ENCODE measurements around the gene MAN1A2.

MAN1A2 gene

DNA sequence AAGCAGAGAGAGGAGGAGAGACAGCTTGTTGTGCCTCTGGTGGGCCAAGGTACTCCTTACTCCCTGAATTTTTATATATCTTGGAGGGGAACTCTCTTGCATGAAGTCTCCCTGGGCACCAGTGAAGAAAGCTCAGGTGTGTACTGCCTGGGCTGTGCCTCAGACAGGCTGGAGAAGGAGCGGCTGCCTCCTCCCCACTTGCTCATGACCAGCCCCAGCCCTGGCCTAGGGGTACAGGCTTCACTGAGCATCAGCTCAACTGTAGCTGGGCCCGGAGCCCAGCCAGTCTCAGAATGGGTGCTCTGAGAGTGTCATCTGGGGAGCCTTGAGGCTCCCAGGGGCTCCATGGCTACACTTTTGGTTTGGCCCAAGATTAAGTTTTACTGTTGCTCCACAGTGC lies 193.8 kb downstream of the MAN1A2 start:
- Histone ChIP-seq H3K9me3 (ENCODE audit: control insufficient read depth, insufficient read depth, low read length) (no peaks in the 10 kb centered on the region), H3K27me3 (ENCODE audit: control insufficient read depth, low read length) (no peaks in the 10 kb centered on the region), H3K4me2 (ENCODE audit: low read length) (no peak overlapping the region), H3K4me1 (ENCODE audit: control insufficient read depth, low read length) (peaks cover 7% of the 10 kb centered on the region), H3K27ac (ENCODE audit: low read depth, low read length) (no peak overlapping the region), H3K36me3 (ENCODE audit: control insufficient read depth, low read length) (no peaks in the 10 kb centered on the region), H3K4me3 (ENCODE audit: low read length) (no peak overlapping the region), H3K79me2 (ENCODE audit: control insufficient read depth, low read length) (no peaks in the 10 kb centered on the region), H4K20me1 (ENCODE audit: control insufficient read depth, insufficient read depth, low read depth, low read length) (no peaks in the 10 kb centered on the region), H3F3A (ENCODE audit: control insufficient read depth, insufficient read depth) (0 out of 2 replicates have a peak, but pooled peaks cover 2% of the 10 kb centered on the region), H3K9me2 (replicated peaks; ENCODE audit: control insufficient read depth, low read length) (no peaks in the 10 kb centered on the region)
- TF ChIP-seq EZH2phosphoT487 (IDR thresholded peaks at IDR 0.05; ENCODE audit: borderline replicate concordance, low read length), result no peak
- TF ChIP-seq, protein P1, sequence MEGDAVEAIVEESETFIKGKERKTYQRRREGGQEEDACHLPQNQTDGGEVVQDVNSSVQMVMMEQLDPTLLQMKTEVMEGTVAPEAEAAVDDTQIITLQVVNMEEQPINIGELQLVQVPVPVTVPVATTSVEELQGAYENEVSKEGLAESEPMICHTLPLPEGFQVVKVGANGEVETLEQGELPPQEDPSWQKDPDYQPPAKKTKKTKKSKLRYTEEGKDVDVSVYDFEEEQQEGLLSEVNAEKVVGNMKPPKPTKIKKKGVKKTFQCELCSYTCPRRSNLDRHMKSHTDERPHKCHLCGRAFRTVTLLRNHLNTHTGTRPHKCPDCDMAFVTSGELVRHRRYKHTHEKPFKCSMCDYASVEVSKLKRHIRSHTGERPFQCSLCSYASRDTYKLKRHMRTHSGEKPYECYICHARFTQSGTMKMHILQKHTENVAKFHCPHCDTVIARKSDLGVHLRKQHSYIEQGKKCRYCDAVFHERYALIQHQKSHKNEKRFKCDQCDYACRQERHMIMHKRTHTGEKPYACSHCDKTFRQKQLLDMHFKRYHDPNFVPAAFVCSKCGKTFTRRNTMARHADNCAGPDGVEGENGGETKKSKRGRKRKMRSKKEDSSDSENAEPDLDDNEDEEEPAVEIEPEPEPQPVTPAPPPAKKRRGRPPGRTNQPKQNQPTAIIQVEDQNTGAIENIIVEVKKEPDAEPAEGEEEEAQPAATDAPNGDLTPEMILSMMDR (IDR thresholded peaks at IDR 0.05; ENCODE audit: low read depth, low read length, poor library complexity, severe bottlenecking), result no peak

DNA sequence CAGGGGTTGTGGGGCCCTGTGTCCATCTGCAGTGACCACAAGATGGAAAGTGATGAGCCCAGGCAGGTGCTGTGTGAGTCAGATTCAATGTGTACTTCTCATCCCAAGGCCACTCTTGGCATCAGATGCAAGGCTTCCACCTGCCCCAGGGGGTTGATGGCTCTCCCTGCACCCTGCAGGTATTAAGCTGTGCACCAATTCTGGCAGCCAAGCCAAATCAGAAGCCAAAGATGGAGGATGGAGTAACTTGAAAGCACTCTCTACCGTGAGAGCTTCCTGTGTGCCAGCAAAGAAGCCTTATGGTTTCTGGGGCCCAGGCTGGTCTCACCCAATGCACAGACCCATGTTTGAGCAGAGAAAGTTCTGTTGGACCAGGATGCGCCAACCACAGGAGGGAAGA lies 194.3 kb downstream of the MAN1A2 start:
- Histone ChIP-seq H3K4me3 (ENCODE audit: low read length) (no peak overlapping the region), H3K9me2 (replicated peaks; ENCODE audit: control insufficient read depth, low read length) (no peaks in the 10 kb centered on the region), H3K9me3 (ENCODE audit: control insufficient read depth, insufficient read depth, low read length) (no peaks in the 10 kb centered on the region), H3K4me2 (ENCODE audit: low read length) (no peak overlapping the region), H3F3A (ENCODE audit: control insufficient read depth, insufficient read depth) (0 out of 2 replicates have a peak, but pooled peaks cover under 1% of the 10 kb centered on the region), H3K27ac (ENCODE audit: low read depth, low read length) (no peak overlapping the region), H3K4me1 (ENCODE audit: control insufficient read depth, low read length) (peaks cover 2% of the 10 kb centered on the region), H3K36me3 (ENCODE audit: control insufficient read depth, low read length) (no peaks in the 10 kb centered on the region), H3K79me2 (ENCODE audit: control insufficient read depth, low read length) (no peaks in the 10 kb centered on the region), H3K27me3 (ENCODE audit: control insufficient read depth, low read length) (no peaks in the 10 kb centered on the region), H4K20me1 (ENCODE audit: control insufficient read depth, insufficient read depth, low read depth, low read length) (no peaks in the 10 kb centered on the region)
- TF ChIP-seq, protein P1 (IDR thresholded peaks at IDR 0.05; ENCODE audit: low read depth, low read length, poor library complexity, severe bottlenecking), result no peak
- TF ChIP-seq EZH2phosphoT487 (IDR thresholded peaks at IDR 0.05; ENCODE audit: borderline replicate concordance, low read length), result no peak

- no peaks in the 10 kb centered on the region for H3K9me2 ChIP-seq (replicated peaks; ENCODE audit: control insufficient read depth, low read length)
- no peaks in the 10 kb centered on the region for H3F3A ChIP-seq (ENCODE audit: control insufficient read depth, insufficient read depth)
- H3K4me2 ChIP-seq (ENCODE audit: low read length), result no peak overlapping the region
- H3K36me3 ChIP-seq (ENCODE audit: control insufficient read depth, low read length), result no peaks in the 10 kb centered on the region
- no peaks in the 10 kb centered on the region for H3K4me1 ChIP-seq (ENCODE audit: control insufficient read depth, low read length)
- no peaks in the 10 kb centered on the region for H3K79me2 ChIP-seq (ENCODE audit: control insufficient read depth, low read length)
- H4K20me1 ChIP-seq (ENCODE audit: control insufficient read depth, insufficient read depth, low read depth, low read length), result no peaks in the 10 kb centered on the region
- no peak for TF ChIP-seq EZH2phosphoT487 (IDR thresholded peaks at IDR 0.05; ENCODE audit: borderline replicate concordance, low read length)
- TF ChIP-seq, protein P1 (IDR thresholded peaks at IDR 0.05; ENCODE audit: low read depth, low read length, poor library complexity, severe bottlenecking), result no peak
- H3K4me3 ChIP-seq (ENCODE audit: low read length), result no peak overlapping the region
- H3K27me3 ChIP-seq (ENCODE audit: control insufficient read depth, low read length), result no peaks in the 10 kb centered on the region
- H3K27ac ChIP-seq (ENCODE audit: low read depth, low read length), result no peak overlapping the region
- H3K9me3 ChIP-seq (ENCODE audit: control insufficient read depth, insufficient read depth, low read length), result no peaks in the 10 kb centered on the region
Observed at GRCh38 chr1:117562581-117563491, 195.6 kb downstream of the MAN1A2 start.
